ENCODE measurements around the gene ANKRD40CL. TPM values are rescaled to one million over a fixed set of nuclear protein-coding genes. Genes with fewer than 3 reads are reported as not detected.

Gene ANKRD40CL
- total and polyA plus RNA-seq, 4 donors: 0.26 to 23.0 TPM; not detected in 2

DNA sequence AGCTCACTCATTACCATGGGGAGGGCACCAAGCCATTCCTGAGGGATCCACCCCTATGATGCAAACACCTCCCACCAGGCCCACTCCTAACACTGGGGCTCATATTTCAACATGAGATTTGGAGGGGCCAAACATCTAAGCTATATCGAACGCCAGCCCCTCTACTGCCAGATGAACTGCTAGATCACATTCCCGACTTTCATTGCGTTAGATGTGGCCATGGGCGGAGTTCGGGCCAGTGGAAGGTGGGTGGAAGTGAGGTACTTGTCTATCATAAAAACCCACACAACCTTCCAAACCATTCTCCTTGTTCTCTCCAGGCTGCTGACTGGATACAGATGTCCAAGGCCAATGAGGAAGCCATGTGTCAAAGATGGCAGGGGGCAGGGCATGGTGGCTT, 27.0 kb upstream of the ANKRD40CL start:
- DNase-seq: no peak
- Histone ChIP-seq H3K27ac (ENCODE audit: low read depth in 1 of 2, low read length in 2 of 2) (no peak overlapping the region), H3K4me3 (ENCODE audit: low read length in 2 of 2) (no peak overlapping the region), H3K27me3 (ENCODE audit: control insufficient read depth in 1 of 2, insufficient read depth in 2 of 2, low read length in 1 of 2) (no peaks in the 10 kb centered on the region), H3K4me1 (ENCODE audit: control insufficient read depth in 1 of 2, insufficient read depth in 2 of 2, low read length in 2 of 2) (no peaks in the 10 kb centered on the region), H3K36me3 (ENCODE audit: control insufficient read depth in 1 of 2, insufficient read depth in 2 of 2, low read length in 1 of 2) (no peaks in the 10 kb centered on the region), H3K9me3 (ENCODE audit: control insufficient read depth, low read length) (no peaks in the 10 kb centered on the region)
- intact Hi-C loops (cut with DNase I): no loop called here
- WGBS, 2 donors: 94 to 96% methylated on average over 6 of the region's 6 CpGs
- ATAC-seq (ENCODE audit: low FRiP score): no peak

DNA sequence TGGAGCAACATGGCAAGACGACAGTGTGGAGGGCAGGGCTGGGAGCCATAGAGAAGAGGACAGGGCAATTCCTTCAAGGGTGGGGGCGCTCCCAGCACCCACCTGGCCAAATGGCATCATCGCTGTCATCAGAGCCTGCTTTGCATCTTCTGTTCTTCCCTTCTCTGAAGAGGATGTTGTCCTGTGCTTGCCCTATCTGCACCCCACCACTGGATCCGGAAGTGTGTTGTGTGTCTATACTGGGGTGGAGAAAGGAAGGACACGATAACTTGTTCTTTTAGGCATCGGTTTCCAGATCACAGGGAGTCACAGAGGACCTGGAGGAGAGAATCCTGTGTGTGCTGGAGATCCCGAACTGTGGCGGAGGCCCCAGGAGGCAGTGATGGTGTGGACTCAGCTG, 25.7 kb upstream of the ANKRD40CL start:
- no peaks in the 10 kb centered on the region for H3K36me3 ChIP-seq (ENCODE audit: control insufficient read depth in 1 of 2, insufficient read depth in 2 of 2, low read length in 1 of 2)
- no peak overlapping the region for H3K27ac ChIP-seq (ENCODE audit: low read depth in 1 of 2, low read length in 2 of 2)
- no peaks in the 10 kb centered on the region for H3K4me1 ChIP-seq (ENCODE audit: control insufficient read depth in 1 of 2, insufficient read depth in 2 of 2, low read length in 2 of 2)
- no peak for DNase-seq
- no peaks in the 10 kb centered on the region for H3K9me3 ChIP-seq (ENCODE audit: control insufficient read depth, low read length)
- intact Hi-C loops (cut with DNase I): no loop called here
- no peaks in the 10 kb centered on the region for H3K27me3 ChIP-seq (ENCODE audit: control insufficient read depth in 1 of 2, insufficient read depth in 2 of 2, low read length in 1 of 2)
- ATAC-seq (ENCODE audit: low FRiP score): no peak
- H3K4me3 ChIP-seq (ENCODE audit: low read length in 2 of 2): no peak overlapping the region
- 96 to 97% methylated on average over 8 of the region's 8 CpGs for WGBS, 2 donors

DNA sequence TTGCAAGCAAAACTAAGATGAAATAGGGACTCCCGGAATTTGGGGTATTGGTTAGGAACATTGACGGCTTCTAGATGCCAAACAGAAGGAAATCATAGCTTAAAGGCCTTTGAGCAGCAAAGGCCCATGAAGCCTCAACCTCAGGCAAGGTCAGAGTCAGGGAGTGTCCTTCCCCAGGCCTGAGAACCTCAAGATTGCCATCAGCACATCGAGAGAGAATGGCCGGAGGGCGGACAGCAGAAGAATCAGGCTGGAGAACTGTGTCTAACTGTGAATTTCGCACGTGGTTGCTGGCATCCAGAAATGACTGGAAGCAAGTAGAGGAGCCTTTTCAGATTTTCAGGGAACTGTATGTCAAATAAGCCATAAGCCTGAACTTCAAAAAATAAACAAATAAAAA, 24.8 kb upstream of the ANKRD40CL start:
- Histone ChIP-seq H3K27ac (ENCODE audit: low read depth in 1 of 2, low read length in 2 of 2) (no peak overlapping the region), H3K4me1 (ENCODE audit: control insufficient read depth in 1 of 2, insufficient read depth in 2 of 2, low read length in 2 of 2) (no peaks in the 10 kb centered on the region), H3K27me3 (ENCODE audit: control insufficient read depth in 1 of 2, insufficient read depth in 2 of 2, low read length in 1 of 2) (no peaks in the 10 kb centered on the region), H3K4me3 (ENCODE audit: low read length in 2 of 2) (no peak overlapping the region), H3K36me3 (ENCODE audit: control insufficient read depth in 1 of 2, insufficient read depth in 2 of 2, low read length in 1 of 2) (no peaks in the 10 kb centered on the region), H3K9me3 (ENCODE audit: control insufficient read depth, low read length) (no peaks in the 10 kb centered on the region)
- 94% methylated on average over 7 of the region's 7 CpGs for WGBS, 2 donors
- no peak for ATAC-seq (ENCODE audit: low FRiP score)
- intact Hi-C loops (cut with DNase I): no loop called here
- no peak for DNase-seq

DNA sequence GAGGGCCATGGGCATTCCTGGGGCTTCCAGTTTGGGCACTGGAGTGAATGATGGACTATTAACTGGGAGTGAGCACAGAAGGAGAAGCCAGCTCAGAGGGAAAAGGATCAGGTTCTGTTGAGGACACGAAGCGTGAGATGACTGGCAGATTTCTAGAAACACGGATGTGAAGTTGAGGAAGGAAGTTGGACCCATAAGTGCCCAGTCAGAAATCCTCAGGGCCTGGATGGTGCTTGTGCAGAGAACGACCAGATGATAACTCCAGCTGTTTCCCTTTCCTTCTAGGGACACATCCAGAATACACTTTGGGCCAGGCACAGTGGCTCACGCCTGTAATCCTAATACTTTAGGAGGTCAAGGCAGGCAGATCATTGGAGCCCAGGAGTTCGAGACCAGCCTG, 23.3 kb upstream of the ANKRD40CL start:
- Histone ChIP-seq H3K4me1 (ENCODE audit: control insufficient read depth in 1 of 2, insufficient read depth in 2 of 2, low read length in 2 of 2) (no peaks in the 10 kb centered on the region), H3K27ac (ENCODE audit: low read depth in 1 of 2, low read length in 2 of 2) (no peak overlapping the region), H3K27me3 (ENCODE audit: control insufficient read depth in 1 of 2, insufficient read depth in 2 of 2, low read length in 1 of 2) (no peaks in the 10 kb centered on the region), H3K9me3 (ENCODE audit: control insufficient read depth, low read length) (no peaks in the 10 kb centered on the region), H3K4me3 (ENCODE audit: low read length in 2 of 2) (no peak overlapping the region), H3K36me3 (ENCODE audit: control insufficient read depth in 1 of 2, insufficient read depth in 2 of 2, low read length in 1 of 2) (no peaks in the 10 kb centered on the region)
- intact Hi-C loops (cut with DNase I): no loop called here
- ATAC-seq (ENCODE audit: low FRiP score) (no peak), DNase-seq (no peak)
- 87 to 90% methylated on average over 6 of the region's 6 CpGs for WGBS, 2 donors

DNA sequence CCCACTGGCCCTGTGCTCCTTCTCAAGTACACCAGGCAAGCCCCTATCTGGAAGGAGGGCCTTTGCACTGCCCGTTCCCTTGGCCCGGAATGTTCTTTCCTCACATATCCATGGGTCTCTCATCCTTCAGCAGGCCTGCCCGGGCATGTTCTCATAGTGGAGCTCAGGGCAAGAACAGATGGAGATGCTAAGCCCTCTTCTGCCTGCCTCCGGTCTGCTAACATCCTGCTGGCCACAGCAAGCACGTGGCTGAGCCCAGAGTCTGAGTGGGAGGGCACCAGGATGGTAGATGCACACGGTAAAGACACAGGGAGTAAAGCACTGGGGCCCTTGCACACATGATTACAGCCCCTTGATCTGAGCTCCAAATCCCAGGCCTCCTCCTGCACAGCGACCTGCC, 19.8 kb upstream of the ANKRD40CL start:
- intact Hi-C loops (cut with DNase I): loop anchor here in 1 of 2 donors (5.0 kb wide), 1 partner anchor 170 kb away; no protein-coding TSS in a partner anchor
- 95% methylated on average over 7 of the region's 7 CpGs for WGBS, 2 donors

DNA sequence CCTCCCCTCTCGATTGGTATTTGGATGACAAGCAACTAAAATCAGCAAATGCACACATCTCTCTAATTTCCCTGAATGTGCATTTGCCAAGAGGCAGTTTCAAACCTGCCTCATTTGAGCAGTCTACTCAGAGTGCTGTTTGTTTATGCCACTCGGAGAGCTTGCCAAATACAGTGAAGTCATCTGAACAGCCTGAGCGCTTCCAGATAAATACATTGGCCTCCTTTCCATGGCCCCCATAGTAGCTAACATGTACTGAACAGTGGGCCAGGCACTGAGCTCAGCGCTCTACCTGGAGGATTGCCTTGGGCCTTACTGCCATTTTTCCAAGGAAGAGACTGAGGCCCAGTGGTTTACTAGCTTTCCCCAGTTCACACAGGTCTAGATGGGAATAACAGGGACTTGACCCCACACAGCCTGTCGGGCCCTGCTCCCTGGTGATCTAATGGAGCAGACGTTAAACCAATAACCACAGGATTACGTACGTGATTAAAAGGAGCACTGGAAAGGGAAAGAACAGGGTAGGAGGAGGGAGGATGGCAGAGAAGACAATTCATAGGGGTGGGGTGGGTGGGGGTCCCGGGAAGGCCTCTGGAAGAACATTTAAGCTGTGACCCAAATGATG, 18.7 kb upstream of the ANKRD40CL start:
- H3K36me3 ChIP-seq (ENCODE audit: control insufficient read depth in 1 of 2, insufficient read depth in 2 of 2, low read length in 1 of 2): no peaks in the 10 kb centered on the region
- no peak overlapping the region for H3K4me3 ChIP-seq (ENCODE audit: low read length in 2 of 2)
- no peak for ATAC-seq (ENCODE audit: low FRiP score)
- DNase-seq: no peak
- intact Hi-C loops (cut with DNase I): loop anchor here (2.0 to 5.0 kb wide), 2 partner anchors 55 to 171 kb away; no protein-coding TSS in a partner anchor
- no peaks in the 10 kb centered on the region for H3K9me3 ChIP-seq (ENCODE audit: control insufficient read depth, low read length)
- no peaks in the 10 kb centered on the region for H3K27me3 ChIP-seq (ENCODE audit: control insufficient read depth in 1 of 2, insufficient read depth in 2 of 2, low read length in 1 of 2)
- H3K4me1 ChIP-seq (ENCODE audit: control insufficient read depth in 1 of 2, insufficient read depth in 2 of 2, low read length in 2 of 2): no peaks in the 10 kb centered on the region
- H3K27ac ChIP-seq (ENCODE audit: low read depth in 1 of 2, low read length in 2 of 2): no peak overlapping the region
- WGBS, 2 donors: 37 to 42% methylated on average over 9 of the region's 9 CpGs

More for the DNA sequence above, 19.8 kb upstream of the ANKRD40CL start:
- Histone ChIP-seq H3K27me3 (ENCODE audit: control insufficient read depth in 1 of 2, insufficient read depth in 2 of 2, low read length in 1 of 2) (no peaks in the 10 kb centered on the region), H3K27ac (ENCODE audit: low read depth in 1 of 2, low read length in 2 of 2) (no peak overlapping the region), H3K9me3 (ENCODE audit: control insufficient read depth, low read length) (no peaks in the 10 kb centered on the region), H3K4me3 (ENCODE audit: low read length in 2 of 2) (no peak overlapping the region), H3K4me1 (ENCODE audit: control insufficient read depth in 1 of 2, insufficient read depth in 2 of 2, low read length in 2 of 2) (no peaks in the 10 kb centered on the region), H3K36me3 (ENCODE audit: control insufficient read depth in 1 of 2, insufficient read depth in 2 of 2, low read length in 1 of 2) (no peaks in the 10 kb centered on the region)
- ATAC-seq (ENCODE audit: low FRiP score): no peak
- DNase-seq: no peak

DNA sequence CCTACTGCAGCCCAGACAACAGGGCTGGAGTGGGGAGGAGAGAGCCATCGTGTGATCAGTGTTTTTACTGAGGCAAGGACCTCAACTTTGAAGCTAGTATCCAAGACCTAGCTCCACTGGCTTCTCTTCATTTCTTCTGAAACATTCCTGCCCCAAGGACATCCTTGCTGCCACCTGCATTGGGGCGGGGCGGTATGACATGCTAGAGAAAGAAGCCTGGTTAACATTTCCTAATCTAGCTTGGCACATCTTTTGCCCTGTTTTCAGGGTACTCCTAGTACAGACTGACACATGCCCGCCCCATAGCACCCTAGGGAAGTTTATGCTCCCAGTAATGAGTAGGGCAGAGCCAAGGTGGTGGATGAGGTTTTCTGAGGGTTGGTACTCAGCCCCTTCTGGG, 17.8 kb upstream of the ANKRD40CL start:
- DNase-seq (no peak), ATAC-seq (ENCODE audit: low FRiP score) (no peak)
- H3K9me3 ChIP-seq (ENCODE audit: control insufficient read depth, low read length): no peaks in the 10 kb centered on the region
- H3K27me3 ChIP-seq (ENCODE audit: control insufficient read depth in 1 of 2, insufficient read depth in 2 of 2, low read length in 1 of 2): no peaks in the 10 kb centered on the region
- H3K4me1 ChIP-seq (ENCODE audit: control insufficient read depth in 1 of 2, insufficient read depth in 2 of 2, low read length in 2 of 2): no peaks in the 10 kb centered on the region
- H3K4me3 ChIP-seq (ENCODE audit: low read length in 2 of 2): no peak overlapping the region
- 79 to 88% methylated on average over 4 of the region's 4 CpGs for WGBS, 2 donors
- no peak overlapping the region for H3K27ac ChIP-seq (ENCODE audit: low read depth in 1 of 2, low read length in 2 of 2)
- no peaks in the 10 kb centered on the region for H3K36me3 ChIP-seq (ENCODE audit: control insufficient read depth in 1 of 2, insufficient read depth in 2 of 2, low read length in 1 of 2)
- intact Hi-C loops (cut with DNase I): loop anchor here (2.0 to 5.0 kb wide), 2 partner anchors 56 to 172 kb away; no protein-coding TSS in a partner anchor

DNA sequence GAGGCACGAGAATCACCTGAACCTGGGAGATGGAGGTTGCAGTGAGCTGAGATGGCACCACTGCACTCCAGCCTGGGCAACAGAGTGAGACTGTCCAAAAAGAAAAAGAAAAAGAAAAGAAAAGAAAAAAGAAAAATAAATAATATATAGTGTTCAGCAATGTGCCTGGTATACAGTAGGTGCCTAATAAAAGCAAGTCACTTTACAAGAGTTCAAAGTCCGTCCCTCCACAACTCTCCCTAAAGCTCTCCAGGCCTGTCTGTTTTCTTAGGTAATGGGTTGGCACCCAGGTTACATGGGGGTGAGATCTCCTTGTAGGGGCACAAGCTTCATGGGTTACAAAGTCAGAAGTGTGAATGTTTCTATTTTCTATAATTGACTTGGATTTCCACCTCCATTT, 16.6 kb upstream of the ANKRD40CL start:
- Histone ChIP-seq H3K9me3 (ENCODE audit: control insufficient read depth, low read length) (no peaks in the 10 kb centered on the region), H3K4me1 (ENCODE audit: control insufficient read depth in 1 of 2, insufficient read depth in 2 of 2, low read length in 2 of 2) (no peaks in the 10 kb centered on the region), H3K27ac (ENCODE audit: low read depth in 1 of 2, low read length in 2 of 2) (no peak overlapping the region), H3K27me3 (ENCODE audit: control insufficient read depth in 1 of 2, insufficient read depth in 2 of 2, low read length in 1 of 2) (no peaks in the 10 kb centered on the region), H3K36me3 (ENCODE audit: control insufficient read depth in 1 of 2, insufficient read depth in 2 of 2, low read length in 1 of 2) (no peaks in the 10 kb centered on the region), H3K4me3 (ENCODE audit: low read length in 2 of 2) (no peak overlapping the region)
- no peak for DNase-seq
- intact Hi-C loops (cut with DNase I): loop anchor here (1.0 to 5.0 kb wide), 4 partner anchors 57 to 237 kb away; partner anchors contain the start of gene SPATA20 (in 1 of the 2)
- no peak for ATAC-seq (ENCODE audit: low FRiP score)
- WGBS, 2 donors: 92 to 93% methylated on average over 2 of the region's 2 CpGs

DNA sequence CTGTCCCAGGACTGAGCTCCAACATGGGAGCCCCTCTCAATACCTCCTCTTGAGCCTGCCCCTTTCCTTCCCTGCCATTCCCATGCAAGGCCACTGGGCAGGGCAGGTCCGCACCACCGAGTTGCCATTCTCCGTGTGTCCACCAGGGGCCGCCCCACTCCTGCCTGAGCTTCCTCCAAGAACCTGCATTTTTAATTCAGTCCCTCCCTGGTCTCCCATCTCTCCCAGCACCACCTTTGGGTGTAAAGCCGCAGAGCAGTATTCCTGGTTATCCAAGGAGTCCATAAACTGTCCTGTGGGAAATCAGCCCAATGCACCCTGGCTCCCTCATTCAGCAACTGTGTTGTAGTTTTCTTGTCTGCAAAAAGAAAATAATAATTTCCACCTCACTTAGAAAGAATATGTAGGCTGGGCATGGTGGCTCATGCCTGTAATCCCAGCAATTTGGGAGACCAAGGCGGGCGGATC, 15.9 kb upstream of the ANKRD40CL start:
- H3K4me3 ChIP-seq (ENCODE audit: low read length in 2 of 2): no peak overlapping the region
- DNase-seq (peak; percentile 85 to 95), ATAC-seq (ENCODE audit: low FRiP score) (peak; percentile 90)
- H3K4me1 ChIP-seq (ENCODE audit: control insufficient read depth in 1 of 2, insufficient read depth in 2 of 2, low read length in 2 of 2): no peaks in the 10 kb centered on the region
- H3K27me3 ChIP-seq (ENCODE audit: control insufficient read depth in 1 of 2, insufficient read depth in 2 of 2, low read length in 1 of 2): no peaks in the 10 kb centered on the region
- no peak overlapping the region for H3K27ac ChIP-seq (ENCODE audit: low read depth in 1 of 2, low read length in 2 of 2)
- H3K36me3 ChIP-seq (ENCODE audit: control insufficient read depth in 1 of 2, insufficient read depth in 2 of 2, low read length in 1 of 2): no peaks in the 10 kb centered on the region
- intact Hi-C loops (cut with DNase I): loop anchor here (1.0 to 5.0 kb wide), 3 partner anchors 59 to 236 kb away; partner anchors contain the start of gene SPATA20 (in 1 of the 2)
- WGBS, 2 donors: 17 to 19% methylated on average over 7 of the region's 7 CpGs
- H3K9me3 ChIP-seq (ENCODE audit: control insufficient read depth, low read length): no peaks in the 10 kb centered on the region

Data from aorta (tissue), 5 donors.